Activated T-helper 17 cell treated with anti-CD3 and anti-CD28 coated beads, Interleukin-2, amount 50 U/mL, for 72 hours (primary cell): ENCODE measurements around the gene ITGB6. TPM values are rescaled to one million over a fixed set of nuclear protein-coding genes. Genes with fewer than 3 reads are reported as not detected.
"Not testable (repeated sequence)": the region's sequence is repeated elsewhere in the genome, so short reads cannot be mapped to it uniquely, and the experiment has no call there.

ENCODE experiments used
- ATAC-seq: fragments of 150-1000 bp; cut with Tn5 transposase; replicated peaks from 2 replicates; pipeline ENCODE4 v1.10.0; 2021; ENCODE audit warnings: mild to moderate bottlenecking, moderate library complexity
- H3K27ac Mint-ChIP-seq: one replicate; pipeline ENCODE4 v1.8.0; 2022; ENCODE audit warnings: mixed read lengths
- H3K27me3 Mint-ChIP-seq: one replicate; pipeline ENCODE4 v1.8.0; 2022; ENCODE audit warnings: mixed read lengths
- H3K36me3 Mint-ChIP-seq: one replicate; pipeline ENCODE4 v1.8.0; 2022; ENCODE audit warnings: low read depth, mild to moderate bottlenecking, mixed read lengths
- H3K4me1 Mint-ChIP-seq: one replicate; pipeline ENCODE4 v1.8.0; 2022; ENCODE audit warnings: mixed read lengths
- H3K4me3 Mint-ChIP-seq: one replicate; pipeline ENCODE4 v1.8.0; 2022; ENCODE audit warnings: mild to moderate bottlenecking, mixed read lengths
- H3K9me3 Mint-ChIP-seq: one replicate; pipeline ENCODE4 v1.8.0; 2022; ENCODE audit warnings: mixed read lengths
- total RNA-seq, 2 donors: library from RNA; stranded (reverse); gene quantifications; one replicate each; pipeline ENCODE4 v1.2.3, GENCODE V29; 2022

ITGB6 gene
- total RNA-seq, 2 donors from 2014 or later, result not detected

GRCh38 chr2:160144280-160144990, 55.6 kb downstream of the ITGB6 start:
- no peak overlapping the region for H3K27ac Mint-ChIP-seq
- ATAC-seq, result no peak
- H3K27me3 Mint-ChIP-seq, result peaks cover 12% of the 10 kb centered on the region
- H3K9me3 Mint-ChIP-seq, result no peaks in the 10 kb centered on the region
- no peaks in the 10 kb centered on the region for H3K36me3 Mint-ChIP-seq
- no peaks in the 10 kb centered on the region for H3K4me1 Mint-ChIP-seq
- H3K4me3 Mint-ChIP-seq, result no peak overlapping the region

GRCh38 chr2:160142472-160142871, 57.6 kb downstream of the ITGB6 start:
- Mint-ChIP-seq H3K4me3 (no peak overlapping the region), H3K27me3 (peaks cover 12% of the 10 kb centered on the region), H3K9me3 (no peaks in the 10 kb centered on the region), H3K36me3 (no peaks in the 10 kb centered on the region), H3K4me1 (no peaks in the 10 kb centered on the region), H3K27ac (no peak overlapping the region)
- ATAC-seq, result no peak

GRCh38 chr2:160141912-160142311, 58.2 kb downstream of the ITGB6 start:
- no peak for ATAC-seq
- Mint-ChIP-seq H3K27me3 (peaks cover 10% of the 10 kb centered on the region), H3K4me3 (no peak overlapping the region), H3K9me3 (no peaks in the 10 kb centered on the region), H3K4me1 (no peaks in the 10 kb centered on the region), H3K27ac (no peak overlapping the region), H3K36me3 (no peaks in the 10 kb centered on the region)

GRCh38 chr2:160141419-160141818, 58.7 kb downstream of the ITGB6 start:
- Mint-ChIP-seq H3K4me1 (no peaks in the 10 kb centered on the region), H3K27me3 (peaks cover 10% of the 10 kb centered on the region), H3K4me3 (no peak overlapping the region), H3K27ac (no peak overlapping the region), H3K9me3 (no peaks in the 10 kb centered on the region), H3K36me3 (no peaks in the 10 kb centered on the region)
- no peak for ATAC-seq

- H3K4me3 Mint-ChIP-seq, result no peak overlapping the region
- no peaks in the 10 kb centered on the region for H3K36me3 Mint-ChIP-seq
- peaks cover 7% of the 10 kb centered on the region for H3K27me3 Mint-ChIP-seq
- no peaks in the 10 kb centered on the region for H3K4me1 Mint-ChIP-seq
- no peaks in the 10 kb centered on the region for H3K9me3 Mint-ChIP-seq
- no peak for ATAC-seq
- H3K27ac Mint-ChIP-seq, result no peak overlapping the region
Observed at GRCh38 chr2:160140471-160140870, 59.6 kb downstream of the ITGB6 start.

GRCh38 chr2:160139991-160140390, 60.1 kb downstream of the ITGB6 start:
- Mint-ChIP-seq H3K27me3 (peaks cover 7% of the 10 kb centered on the region), H3K36me3 (no peaks in the 10 kb centered on the region), H3K27ac (no peak overlapping the region), H3K4me1 (no peaks in the 10 kb centered on the region), H3K4me3 (no peak overlapping the region), H3K9me3 (no peaks in the 10 kb centered on the region)
- ATAC-seq, result no peak

- no peak for ATAC-seq
- H3K36me3 Mint-ChIP-seq, result no peaks in the 10 kb centered on the region
- no peaks in the 10 kb centered on the region for H3K4me1 Mint-ChIP-seq
- H3K27me3 Mint-ChIP-seq, result peaks cover 7% of the 10 kb centered on the region
- no peaks in the 10 kb centered on the region for H3K9me3 Mint-ChIP-seq
- no peak overlapping the region for H3K4me3 Mint-ChIP-seq
- no peak overlapping the region for H3K27ac Mint-ChIP-seq
Observed at GRCh38 chr2:160139350-160139749, 60.7 kb downstream of the ITGB6 start.

GRCh38 chr2:160138406-160138805, 61.7 kb downstream of the ITGB6 start:
- Mint-ChIP-seq H3K27me3 (peaks cover 12% of the 10 kb centered on the region), H3K27ac (no peak overlapping the region), H3K9me3 (no peaks in the 10 kb centered on the region), H3K4me1 (no peaks in the 10 kb centered on the region), H3K4me3 (no peak overlapping the region), H3K36me3 (no peaks in the 10 kb centered on the region)
- ATAC-seq, result no peak

GRCh38 chr2:160137464-160137863, 62.6 kb downstream of the ITGB6 start:
- Mint-ChIP-seq H3K27ac (no peak overlapping the region), H3K9me3 (no peaks in the 10 kb centered on the region), H3K4me1 (no peaks in the 10 kb centered on the region), H3K4me3 (no peak overlapping the region), H3K27me3 (peaks cover 16% of the 10 kb centered on the region), H3K36me3 (no peaks in the 10 kb centered on the region)
- no peak for ATAC-seq

GRCh38 chr2:160132761-160133160, 67.3 kb downstream of the ITGB6 start:
- no peaks in the 10 kb centered on the region for H3K9me3 Mint-ChIP-seq
- no peaks in the 10 kb centered on the region for H3K36me3 Mint-ChIP-seq
- H3K27me3 Mint-ChIP-seq, result peaks cover 20% of the 10 kb centered on the region
- no peak overlapping the region for H3K4me3 Mint-ChIP-seq
- no peak overlapping the region for H3K27ac Mint-ChIP-seq
- no peak for ATAC-seq
- no peaks in the 10 kb centered on the region for H3K4me1 Mint-ChIP-seq

GRCh38 chr2:160126756-160127155, 73.3 kb downstream of the ITGB6 start:
- Mint-ChIP-seq H3K9me3 (no peaks in the 10 kb centered on the region), H3K27me3 (peaks cover 24% of the 10 kb centered on the region), H3K27ac (no peak overlapping the region), H3K4me1 (no peaks in the 10 kb centered on the region), H3K36me3 (no peaks in the 10 kb centered on the region), H3K4me3 (no peak overlapping the region)
- ATAC-seq, result no peak

- no peak for ATAC-seq
- peaks cover 24% of the 10 kb centered on the region for H3K27me3 Mint-ChIP-seq
- H3K36me3 Mint-ChIP-seq, result no peaks in the 10 kb centered on the region
- no peak overlapping the region for H3K27ac Mint-ChIP-seq
- H3K4me1 Mint-ChIP-seq, result no peaks in the 10 kb centered on the region
- no peak overlapping the region for H3K4me3 Mint-ChIP-seq
- H3K9me3 Mint-ChIP-seq, result no peaks in the 10 kb centered on the region
Observed at GRCh38 chr2:160126315-160126714, 73.8 kb downstream of the ITGB6 start.

- Mint-ChIP-seq H3K27me3 (peaks cover 21% of the 10 kb centered on the region), H3K4me3 (no peak overlapping the region), H3K4me1 (no peaks in the 10 kb centered on the region), H3K27ac (no peak overlapping the region), H3K9me3 (no peaks in the 10 kb centered on the region), H3K36me3 (no peaks in the 10 kb centered on the region)
- ATAC-seq, result no peak
Observed at GRCh38 chr2:160125828-160126227, 74.2 kb downstream of the ITGB6 start.

- no peaks in the 10 kb centered on the region for H3K4me1 Mint-ChIP-seq
- no peak overlapping the region for H3K4me3 Mint-ChIP-seq
Observed at GRCh38 chr2:160125366-160125765, 74.7 kb downstream of the ITGB6 start.

GRCh38 chr2:160124571-160124970, 75.5 kb downstream of the ITGB6 start:
- H3K27ac Mint-ChIP-seq, result no peak overlapping the region
- no peak overlapping the region for H3K4me3 Mint-ChIP-seq
- no peaks in the 10 kb centered on the region for H3K36me3 Mint-ChIP-seq

More at GRCh38 chr2:160125366-160125765, 74.7 kb downstream of the ITGB6 start:
- no peaks in the 10 kb centered on the region for H3K36me3 Mint-ChIP-seq
- no peak for ATAC-seq
- H3K9me3 Mint-ChIP-seq, result no peaks in the 10 kb centered on the region
- H3K27ac Mint-ChIP-seq, result no peak overlapping the region
- H3K27me3 Mint-ChIP-seq, result peaks cover 20% of the 10 kb centered on the region

GRCh38 chr2:160114721-160115120, 85.4 kb downstream of the ITGB6 start:
- H3K4me1 Mint-ChIP-seq, H3K4me3 Mint-ChIP-seq, ATAC-seq, H3K9me3 Mint-ChIP-seq, H3K36me3 Mint-ChIP-seq, H3K27ac Mint-ChIP-seq: not testable (repeated sequence)
- H3K27me3 Mint-ChIP-seq, result peaks cover 11% of the 10 kb centered on the region

More at GRCh38 chr2:160124571-160124970, 75.5 kb downstream of the ITGB6 start:
- no peak for ATAC-seq
- H3K9me3 Mint-ChIP-seq, result no peaks in the 10 kb centered on the region
- peaks cover 20% of the 10 kb centered on the region for H3K27me3 Mint-ChIP-seq
- no peaks in the 10 kb centered on the region for H3K4me1 Mint-ChIP-seq
